ENCODE results near the gene PKHD1.

DNA sequence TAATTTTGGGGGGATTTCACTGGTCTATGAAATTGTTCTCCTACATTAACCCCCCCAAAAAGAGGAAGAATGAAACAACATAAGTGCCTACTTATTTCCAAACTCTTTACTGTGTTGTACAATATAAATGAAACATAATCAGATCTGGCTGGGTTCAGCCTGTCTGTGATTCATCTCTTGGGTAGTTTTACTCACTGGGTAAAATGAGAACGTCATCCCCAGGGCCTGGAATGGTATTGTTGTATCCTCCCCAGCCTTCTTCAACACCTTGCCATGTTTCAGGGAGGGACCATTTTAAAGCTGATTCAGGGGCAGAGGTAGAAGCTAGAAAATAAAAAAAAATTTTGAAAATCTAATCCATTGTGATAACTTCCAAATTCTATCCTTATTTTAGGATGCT, 256.7 kb downstream of the PKHD1 start:
- TF ChIP-seq CTCF (IDR thresholded peaks at IDR 0.05) (no peak), POLR2A (IDR thresholded peaks at IDR 0.05) (no peak)
